SK-N-SH treated with all-trans-retinoic acid at 6 μM for 48 hours (cell line): Measurements from ENCODE around the gene SMIM5.

Source experiments
- ATAC-seq: fragments of 200-7000 bp; cut with Tn5 transposase; 3 replicates; pipeline ENCODE4 v1.9.1; 2020; ENCODE audit warnings: mild to moderate bottlenecking, moderate library complexity
- CREB5 ChIP-seq: fragments of 250-450 bp; sonication (Bioruptor Pico); IDR thresholded peaks from 2 replicates; pipeline ENCODE4 v1.5.1; 2020; ENCODE audit warnings: low read depth, mild to moderate bottlenecking, moderate library complexity
- CSDC2 ChIP-seq: fragments of 250-450 bp; sonication (Bioruptor Pico); IDR thresholded peaks from 2 replicates; pipeline ENCODE4 v1.5.0; 2020; ENCODE audit warnings: mild to moderate bottlenecking, moderate library complexity
- ESRRG ChIP-seq: fragments of 250-450 bp; sonication (Bioruptor Pico); IDR thresholded peaks from 2 replicates; pipeline ENCODE4 v1.6.1; 2021; ENCODE audit warnings: mild to moderate bottlenecking
- GLIS3 ChIP-seq: fragments of 250-450 bp; sonication (Bioruptor Pico); IDR thresholded peaks from 2 replicates; pipeline ENCODE4 v1.5.0; 2020; ENCODE audit warnings: mild to moderate bottlenecking, moderate library complexity
- OSR1 ChIP-seq: fragments of 250-450 bp; sonication (Bioruptor Pico); IDR thresholded peaks from 2 replicates; pipeline ENCODE4 v1.8.0; 2022; ENCODE audit warnings: moderate library complexity, mild to moderate bottlenecking, inconsistent platforms
- PATZ1 ChIP-seq: fragments of 250-450 bp; sonication (Bioruptor Pico); IDR thresholded peaks from 2 replicates; pipeline ENCODE4 v1.8.0; 2020; ENCODE audit warnings: mild to moderate bottlenecking, moderate library complexity, borderline replicate concordance
- POU6F1 ChIP-seq: fragments of 250-450 bp; sonication (Bioruptor Pico); IDR thresholded peaks from 2 replicates; pipeline ENCODE4 v1.8.0; 2021; ENCODE audit warnings: low read depth, mild to moderate bottlenecking, moderate library complexity, borderline replicate concordance
- PPARA ChIP-seq: fragments of 250-450 bp; sonication (Bioruptor Pico); IDR thresholded peaks from 2 replicates; pipeline ENCODE4 v1.5.0; 2020; ENCODE audit warnings: mild to moderate bottlenecking, borderline replicate concordance
- RARB ChIP-seq: fragments of 250-450 bp; sonication (Bioruptor Pico); IDR thresholded peaks from 2 replicates; pipeline ENCODE4 v1.8.0; 2021; ENCODE audit warnings: mild to moderate bottlenecking, moderate library complexity
- SNAI2 ChIP-seq: fragments of 250-450 bp; sonication (Bioruptor Pico); IDR thresholded peaks from 2 replicates; pipeline ENCODE4 v1.5.0; 2020; ENCODE audit warnings: mild to moderate bottlenecking, moderate library complexity
- TSHZ2 ChIP-seq: fragments of 250-450 bp; sonication (Bioruptor Pico); IDR thresholded peaks from 2 replicates; pipeline ENCODE4 v1.5.0; 2020; ENCODE audit warnings: mild to moderate bottlenecking, moderate library complexity
- ZC3H10 ChIP-seq: fragments of 250-450 bp; sonication (Bioruptor Pico); IDR thresholded peaks from 2 replicates; pipeline ENCODE4 v1.5.1; 2021; ENCODE audit warnings: mild to moderate bottlenecking, moderate library complexity
- ZFP3 ChIP-seq: fragments of 250-450 bp; sonication (Bioruptor Pico); IDR thresholded peaks from 2 replicates; pipeline ENCODE4 v1.5.0; 2020; ENCODE audit warnings: mild to moderate bottlenecking, moderate library complexity
- ZNF565 ChIP-seq: fragments of 450-650 bp; formaldehyde crosslinking; conservative IDR thresholded peaks from 2 replicates; pipeline ENCODE4 v1.5.0; 2020; ENCODE audit warnings: low read depth, mild to moderate bottlenecking, moderate library complexity
- ZNF70 ChIP-seq: fragments of 450-650 bp; formaldehyde crosslinking; IDR thresholded peaks from 2 replicates; pipeline ENCODE4 v1.5.0; 2020; ENCODE audit warnings: mild to moderate bottlenecking, moderate library complexity
- ZNF8 ChIP-seq: fragments of 450-650 bp; formaldehyde crosslinking; IDR thresholded peaks from 2 replicates; pipeline ENCODE4 v1.5.0; 2020; ENCODE audit warnings: mild to moderate bottlenecking, moderate library complexity
- TF ChIP-seq, protein P1 (sequence below): fragments of 250-450 bp; sonication (Bioruptor Pico); IDR thresholded peaks from 2 replicates; pipeline ENCODE4 v1.5.1; 2021; ENCODE audit warnings: mild to moderate bottlenecking, moderate library complexity

Gene SMIM5

DNA sequence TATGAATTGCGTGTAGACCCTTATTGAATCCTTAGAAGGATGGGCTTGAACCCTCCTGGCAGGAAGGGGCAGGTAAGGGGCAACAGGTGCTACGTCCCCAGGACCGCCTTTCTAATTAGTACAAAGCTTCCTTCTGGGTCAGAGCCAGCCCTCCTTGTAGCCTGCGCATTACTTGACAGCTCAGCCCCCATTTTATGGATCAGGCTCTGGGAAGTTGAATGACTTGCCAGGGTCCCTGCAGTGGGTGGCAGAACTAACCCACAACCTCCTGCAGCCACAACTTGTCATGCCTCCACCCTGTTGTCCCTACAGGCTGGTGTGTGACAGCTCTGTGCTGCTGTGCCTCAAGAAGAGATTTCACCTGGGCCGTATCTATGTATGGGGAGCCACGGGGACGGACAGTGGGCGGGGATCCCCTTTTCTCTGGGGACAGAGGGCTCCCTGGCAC is 42.9 kb upstream of the SMIM5 start:
- ATAC-seq: no peak
- TF ChIP-seq ZC3H10 (CRISPR knock-in tag) (no peak), SNAI2 (CRISPR knock-in tag) (no peak), TSHZ2 (CRISPR knock-in tag) (no peak)
- TF ChIP-seq, all 23 proteins: peak for 0

GRCh38 chr17:75590849-75591721 is 42.1 kb upstream of the SMIM5 start:
- no peak for TF ChIP-seq ZNF565
- TF ChIP-seq ESRRG (CRISPR knock-in tag): no peak
- TF ChIP-seq CSDC2 (CRISPR knock-in tag): no peak
- no peak for TF ChIP-seq OSR1 (CRISPR knock-in tag)
- no peak for TF ChIP-seq ZNF70
- TF ChIP-seq PPARA (CRISPR knock-in tag): no peak
- TF ChIP-seq SNAI2 (CRISPR knock-in tag): no peak
- TF ChIP-seq ZNF8 (CRISPR knock-in tag): no peak
- TF ChIP-seq PATZ1 (CRISPR knock-in tag): no peak
- TF ChIP-seq RARB (CRISPR knock-in tag): no peak
- TF ChIP-seq POU6F1: no peak
- TF ChIP-seq GLIS3: no peak
- no peak for ATAC-seq

GRCh38 chr17:75591722-75592302 is 41.4 kb upstream of the SMIM5 start:
- TF ChIP-seq CREB5 (CRISPR knock-in tag) (no peak), GLIS3 (no peak), SNAI2 (CRISPR knock-in tag) (no peak), ZNF70 (no peak), POU6F1 (no peak), ZC3H10 (CRISPR knock-in tag) (no peak), ZFP3 (CRISPR knock-in tag) (no peak), TSHZ2 (CRISPR knock-in tag) (no peak), RARB (CRISPR knock-in tag) (no peak)
- TF ChIP-seq, protein P1, sequence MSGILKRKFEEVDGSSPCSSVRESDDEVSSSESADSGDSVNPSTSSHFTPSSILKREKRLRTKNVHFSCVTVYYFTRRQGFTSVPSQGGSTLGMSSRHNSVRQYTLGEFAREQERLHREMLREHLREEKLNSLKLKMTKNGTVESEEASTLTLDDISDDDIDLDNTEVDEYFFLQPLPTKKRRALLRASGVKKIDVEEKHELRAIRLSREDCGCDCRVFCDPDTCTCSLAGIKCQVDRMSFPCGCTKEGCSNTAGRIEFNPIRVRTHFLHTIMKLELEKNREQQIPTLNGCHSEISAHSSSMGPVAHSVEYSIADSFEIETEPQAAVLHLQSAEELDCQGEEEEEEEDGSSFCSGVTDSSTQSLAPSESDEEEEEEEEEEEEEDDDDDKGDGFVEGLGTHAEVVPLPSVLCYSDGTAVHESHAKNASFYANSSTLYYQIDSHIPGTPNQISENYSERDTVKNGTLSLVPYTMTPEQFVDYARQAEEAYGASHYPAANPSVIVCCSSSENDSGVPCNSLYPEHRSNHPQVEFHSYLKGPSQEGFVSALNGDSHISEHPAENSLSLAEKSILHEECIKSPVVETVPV: no peak
- TF ChIP-seq, all 23 proteins: peak for 0
- no peak for ATAC-seq
